Measurements from ENCODE around the gene FBXL13.
"Not testable (repeated sequence)": the region's sequence is repeated elsewhere in the genome, so short reads cannot be mapped to it uniquely, and the experiment has no call there.

FBXL13 gene

DNA sequence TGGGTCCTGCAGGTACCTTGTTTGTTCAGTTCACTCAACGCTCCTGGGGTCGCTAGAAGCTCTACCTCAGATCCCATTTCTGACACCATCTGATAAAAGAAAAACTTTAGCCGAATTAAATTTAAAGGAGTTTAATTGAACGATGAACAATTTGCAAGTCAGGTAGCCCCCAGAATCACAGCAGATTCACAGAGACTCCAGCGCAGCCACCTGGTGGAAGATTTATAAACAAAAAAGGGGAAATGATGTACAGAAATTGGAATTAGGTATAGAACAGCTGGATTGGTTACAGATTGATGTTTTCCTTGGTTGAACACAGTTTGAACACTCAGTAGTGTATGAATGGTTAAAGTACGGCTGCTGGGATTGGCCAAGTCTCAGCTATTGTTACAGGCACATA, 23.1 kb downstream of the FBXL13 start:
- Histone ChIP-seq H3K36me3 (ENCODE audit: control insufficient read depth in 1 of 2, insufficient read depth in 2 of 2, low read length in 2 of 2) (no peaks in the 10 kb centered on the region), H3K23ac (ENCODE audit: low read length) (no peak overlapping the region), H2AFZ (ENCODE audit: insufficient read depth, low read length, poor library complexity) (no peak overlapping the region), H3K27me3 (ENCODE audit: insufficient read depth, low read length) (no peaks in the 10 kb centered on the region), H2BK120ac (ENCODE audit: insufficient read depth, low read length, poor library complexity) (no peak overlapping the region), H2AK5ac (ENCODE audit: low read length) (no peak overlapping the region), H2BK12ac (ENCODE audit: low read length) (no peak overlapping the region), H4K91ac (ENCODE audit: low read depth, low read length) (no peak overlapping the region), H3K9ac (ENCODE audit: low read length) (no peak overlapping the region), H3K4ac (ENCODE audit: low read depth, low read length) (no peak overlapping the region), H3K9me3 (ENCODE audit: insufficient read depth, low read depth, low read length) (peaks cover 3% of the 10 kb centered on the region), H4K12ac (ENCODE audit: low read depth, low read length) (no peak overlapping the region), H3K79me2 (ENCODE audit: control insufficient read depth, insufficient read depth, low read length, poor library complexity) (no peaks in the 10 kb centered on the region), H3K14ac (ENCODE audit: low read length) (no peak overlapping the region), H3K18ac (ENCODE audit: low read length) (no peak overlapping the region), H3K4me2 (ENCODE audit: low read length) (no peak overlapping the region), H4K8ac (ENCODE audit: low read depth, low read length) (no peak overlapping the region), H2BK5ac (ENCODE audit: low read depth, low read length, poor library complexity) (no peak overlapping the region), H3K27ac (ENCODE audit: low read depth, low read length) (no peak overlapping the region), H3K79me1 (ENCODE audit: low read length) (no peaks in the 10 kb centered on the region), H3K4me3 (ENCODE audit: low read depth, low read length) (no peak overlapping the region), H3K4me1 (ENCODE audit: control insufficient read depth in 1 of 2, insufficient read depth in 2 of 2, low read length in 2 of 2) (no peaks in the 10 kb centered on the region)
- DNase-seq, result no peak
- WGBS (ENCODE audit: extremely low coverage, insufficient coverage, insufficient read length), result no CpG with 5 or more reads among the region's 6 CpGs

DNA sequence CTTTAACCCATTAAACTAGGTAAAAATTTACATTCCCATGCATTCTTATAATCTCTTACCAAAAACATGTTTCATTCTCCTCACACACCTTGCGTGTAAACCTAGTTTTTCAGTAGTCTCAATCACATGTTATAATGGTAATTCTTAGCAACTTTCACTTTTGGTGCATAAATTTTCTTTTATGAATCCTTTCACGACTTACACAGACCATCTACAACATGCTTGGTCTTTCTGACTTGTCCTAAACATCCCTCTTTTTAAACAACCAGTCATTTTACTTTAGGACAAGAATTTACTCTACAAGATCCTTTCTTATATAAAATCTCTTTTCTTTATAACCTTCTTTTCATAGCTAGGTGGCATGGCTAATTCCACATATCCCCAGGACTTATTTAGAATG, 25.8 kb downstream of the FBXL13 start:
- Histone ChIP-seq H3K4me3 (ENCODE audit: low read depth, low read length) (no peak overlapping the region), H3K23ac (ENCODE audit: low read length) (no peak overlapping the region), H3K36me3 (ENCODE audit: control insufficient read depth in 1 of 2, insufficient read depth in 2 of 2, low read length in 2 of 2) (no peaks in the 10 kb centered on the region), H2BK12ac (ENCODE audit: low read length) (no peak overlapping the region), H3K9ac (ENCODE audit: low read length) (no peak overlapping the region), H4K91ac (ENCODE audit: low read depth, low read length) (no peak overlapping the region), H3K27me3 (ENCODE audit: insufficient read depth, low read length) (no peaks in the 10 kb centered on the region), H3K4ac (ENCODE audit: low read depth, low read length) (no peak overlapping the region), H3K79me1 (ENCODE audit: low read length) (no peaks in the 10 kb centered on the region), H3K4me1 (ENCODE audit: control insufficient read depth in 1 of 2, insufficient read depth in 2 of 2, low read length in 2 of 2) (no peaks in the 10 kb centered on the region), H3K27ac (ENCODE audit: low read depth, low read length) (no peak overlapping the region), H3K9me3 (ENCODE audit: insufficient read depth, low read depth, low read length) (peaks cover 3% of the 10 kb centered on the region), H3K14ac (ENCODE audit: low read length) (no peak overlapping the region), H4K12ac (ENCODE audit: low read depth, low read length) (no peak overlapping the region), H2BK120ac (ENCODE audit: insufficient read depth, low read length, poor library complexity) (no peak overlapping the region), H3K4me2 (ENCODE audit: low read length) (no peak overlapping the region), H2AFZ (ENCODE audit: insufficient read depth, low read length, poor library complexity) (no peak overlapping the region), H3K18ac (ENCODE audit: low read length) (no peak overlapping the region), H4K8ac (ENCODE audit: low read depth, low read length) (no peak overlapping the region), H3K79me2 (ENCODE audit: control insufficient read depth, insufficient read depth, low read length, poor library complexity) (no peaks in the 10 kb centered on the region), H2AK5ac (ENCODE audit: low read length) (no peak overlapping the region), H2BK5ac (ENCODE audit: low read depth, low read length, poor library complexity) (no peak overlapping the region)
- no CpG with 5 or more reads among the region's 2 CpGs for WGBS (ENCODE audit: extremely low coverage, insufficient coverage, insufficient read length)
- DNase-seq, result no peak

DNA sequence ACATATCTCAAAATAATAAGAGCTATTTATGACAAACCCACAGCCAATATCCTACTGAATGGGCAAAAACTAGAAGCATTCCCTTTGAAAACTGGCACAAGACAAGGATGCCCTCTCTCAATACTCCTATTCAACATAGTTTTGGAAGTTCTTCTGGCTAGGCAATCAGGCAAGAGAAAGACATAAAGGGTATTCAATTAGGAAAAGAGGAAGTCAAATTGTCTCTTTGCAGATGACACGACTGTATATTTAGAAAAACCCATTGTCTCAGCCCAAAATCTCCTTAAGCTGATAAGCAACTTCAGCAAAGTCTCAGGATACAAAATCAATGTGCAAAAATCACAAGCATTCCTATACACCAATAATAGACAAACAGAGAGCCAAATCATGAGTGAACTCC, 32.8 kb downstream of the FBXL13 start:
- H3K36me3 ChIP-seq (ENCODE audit: control insufficient read depth in 1 of 2, insufficient read depth in 2 of 2, low read length in 2 of 2); H3K27ac ChIP-seq (ENCODE audit: low read depth, low read length); H3K23ac ChIP-seq (ENCODE audit: low read length); H3K4me3 ChIP-seq (ENCODE audit: low read depth, low read length); H2BK5ac ChIP-seq (ENCODE audit: low read depth, low read length, poor library complexity); H4K8ac ChIP-seq (ENCODE audit: low read depth, low read length); H3K79me2 ChIP-seq (ENCODE audit: control insufficient read depth, insufficient read depth, low read length, poor library complexity); H2AK5ac ChIP-seq (ENCODE audit: low read length); H3K9ac ChIP-seq (ENCODE audit: low read length); H3K4me2 ChIP-seq (ENCODE audit: low read length); H2BK12ac ChIP-seq (ENCODE audit: low read length); H3K14ac ChIP-seq (ENCODE audit: low read length); H4K12ac ChIP-seq (ENCODE audit: low read depth, low read length); H3K79me1 ChIP-seq (ENCODE audit: low read length); H3K27me3 ChIP-seq (ENCODE audit: insufficient read depth, low read length); H3K18ac ChIP-seq (ENCODE audit: low read length); H4K91ac ChIP-seq (ENCODE audit: low read depth, low read length); H2BK120ac ChIP-seq (ENCODE audit: insufficient read depth, low read length, poor library complexity); H3K4me1 ChIP-seq (ENCODE audit: control insufficient read depth in 1 of 2, insufficient read depth in 2 of 2, low read length in 2 of 2); H3K4ac ChIP-seq (ENCODE audit: low read depth, low read length); H2AFZ ChIP-seq (ENCODE audit: insufficient read depth, low read length, poor library complexity); H3K9me3 ChIP-seq (ENCODE audit: insufficient read depth, low read depth, low read length); DNase-seq: not testable (repeated sequence)
- WGBS (ENCODE audit: extremely low coverage, insufficient coverage, insufficient read length), result no CpG with 5 or more reads among the region's 1 CpG

DNA sequence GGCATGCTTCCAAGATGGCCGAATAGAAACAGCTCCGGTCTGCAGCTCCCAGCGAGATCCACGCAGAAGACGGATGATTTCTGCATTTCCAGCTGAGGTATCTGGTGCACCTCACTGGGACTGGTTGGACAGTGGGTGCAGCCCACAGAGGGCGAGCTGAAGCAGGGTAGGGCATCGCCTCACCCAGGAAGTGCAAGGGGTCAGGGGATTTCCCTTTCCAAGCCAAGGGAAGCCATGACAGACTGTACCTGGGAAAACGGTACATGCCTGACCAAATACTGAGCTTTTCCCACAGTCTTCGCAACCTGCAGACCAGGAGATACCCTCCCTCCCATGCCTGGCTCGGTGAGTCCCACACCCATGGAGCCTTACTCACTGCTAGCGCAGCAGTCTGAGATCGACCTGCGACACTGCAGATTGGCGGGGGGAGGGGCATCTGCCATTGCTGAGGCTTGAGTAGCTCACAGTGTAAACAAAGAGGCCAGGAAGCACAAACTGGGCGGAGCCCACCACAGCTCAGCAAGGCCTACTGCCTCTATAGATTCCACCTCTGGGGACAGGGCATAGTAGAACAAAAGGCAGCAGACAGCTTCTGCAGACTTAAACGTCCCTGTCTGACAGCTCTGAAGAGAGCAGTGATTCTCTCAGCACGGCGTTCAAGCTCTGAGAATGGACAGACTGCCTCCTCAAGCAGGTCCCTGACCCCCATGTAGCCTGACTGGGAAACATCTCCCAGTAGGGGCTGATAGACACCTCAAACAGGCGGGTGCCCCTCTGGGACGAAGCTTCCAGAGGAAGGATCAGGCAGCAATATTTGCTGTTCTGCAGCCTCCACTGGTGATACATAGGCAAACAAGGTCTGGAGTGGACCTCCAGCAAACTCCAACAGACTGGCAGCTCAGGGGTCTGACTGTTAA, 36.5 kb downstream of the FBXL13 start:
- H3K4me3 ChIP-seq (ENCODE audit: low read depth, low read length); H3K18ac ChIP-seq (ENCODE audit: low read length); H3K9ac ChIP-seq (ENCODE audit: low read length); H3K4me2 ChIP-seq (ENCODE audit: low read length); H3K4ac ChIP-seq (ENCODE audit: low read depth, low read length); H3K4me1 ChIP-seq (ENCODE audit: control insufficient read depth in 1 of 2, insufficient read depth in 2 of 2, low read length in 2 of 2); H2BK120ac ChIP-seq (ENCODE audit: insufficient read depth, low read length, poor library complexity); H3K27me3 ChIP-seq (ENCODE audit: insufficient read depth, low read length); H3K23ac ChIP-seq (ENCODE audit: low read length); H3K14ac ChIP-seq (ENCODE audit: low read length); H3K79me1 ChIP-seq (ENCODE audit: low read length); H2AK5ac ChIP-seq (ENCODE audit: low read length); H4K12ac ChIP-seq (ENCODE audit: low read depth, low read length); H4K91ac ChIP-seq (ENCODE audit: low read depth, low read length); H2AFZ ChIP-seq (ENCODE audit: insufficient read depth, low read length, poor library complexity); H3K36me3 ChIP-seq (ENCODE audit: control insufficient read depth in 1 of 2, insufficient read depth in 2 of 2, low read length in 2 of 2); H2BK5ac ChIP-seq (ENCODE audit: low read depth, low read length, poor library complexity); H2BK12ac ChIP-seq (ENCODE audit: low read length); H3K27ac ChIP-seq (ENCODE audit: low read depth, low read length); DNase-seq; H3K79me2 ChIP-seq (ENCODE audit: control insufficient read depth, insufficient read depth, low read length, poor library complexity); H4K8ac ChIP-seq (ENCODE audit: low read depth, low read length); H3K9me3 ChIP-seq (ENCODE audit: insufficient read depth, low read depth, low read length): not testable (repeated sequence)
- no CpG with 5 or more reads among the region's 20 CpGs for WGBS (ENCODE audit: extremely low coverage, insufficient coverage, insufficient read length)
